Colon (tissue), 2 donors: Measurements from ENCODE around the gene KIR3DL3.
"Not testable (repeated sequence)": the region's sequence is repeated elsewhere in the genome, so short reads cannot be mapped to it uniquely, and the experiment has no call there.

ENCODE experiments used
- FAIRE-seq: peaks from 2 replicates; lab custom pipeline; 2012; peaks lifted over from hg19 to GRCh38; lab: Jason Lieb, UNC
- donor health status: control.
- donor health status: control.

Gene KIR3DL3

DNA sequence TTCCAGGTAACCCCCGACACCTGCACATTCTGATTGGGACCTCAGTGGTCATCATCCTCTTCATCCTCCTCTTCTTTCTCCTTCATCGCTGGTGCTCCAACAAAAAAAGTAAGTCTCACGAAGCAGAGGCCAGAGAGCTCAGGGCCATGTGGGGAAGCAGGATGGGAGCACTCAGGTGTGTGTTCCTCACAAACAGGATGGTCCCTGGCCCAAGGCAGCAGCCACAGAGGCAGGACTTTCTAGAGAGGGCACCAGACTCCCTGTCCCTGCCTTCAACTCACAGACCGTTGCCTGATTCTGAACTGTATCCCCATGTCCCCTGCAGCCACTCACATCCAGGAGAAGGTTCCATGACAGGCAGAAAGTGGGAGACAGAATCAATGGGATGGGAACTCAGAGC, 58.7 kb downstream of the KIR3DL3 start:
- FAIRE-seq = not testable (repeated sequence)
